OCI-LY1 (cell line): ENCODE measurements around the gene FCRLA.
"Not testable (repeated sequence)": the region's sequence is repeated elsewhere in the genome, so short reads cannot be mapped to it uniquely, and the experiment has no call there.

Experiments
- H2AFZ ChIP-seq: fragments of 200-600 bp; sonication (generic), shearing (Covaris generic); 2 replicates; pipeline ENCODE4 v1.6.0; 2014; ENCODE audit warnings: antibody characterized with exemption, mild to moderate bottlenecking, low read length
- H3F3A ChIP-seq: fragments of 200-600 bp; sonication (generic), shearing (Covaris generic); 2 replicates; pipeline ENCODE4 v1.6.0; 2014; ENCODE audit warnings: mild to moderate bottlenecking, antibody characterized with exemption, low read length, moderate library complexity; ENCODE audit not compliant: insufficient read depth
- H3K27ac ChIP-seq: fragments of 200-600 bp; sonication (generic); 2 replicates; pipeline ENCODE4 v1.5.1; 2014; ENCODE audit warnings: low read length, mixed run types, mild to moderate bottlenecking, low read depth; ENCODE audit not compliant: poor library complexity, severe bottlenecking
- H3K27me3 ChIP-seq: fragments of 200-600 bp; sonication (generic); 2 replicates; pipeline ENCODE4 v1.6.0; 2014; ENCODE audit warnings: antibody characterized with exemption, mild to moderate bottlenecking, low read length, moderate library complexity; ENCODE audit not compliant: insufficient read depth
- H3K36me3 ChIP-seq: fragments of 200-600 bp; sonication (generic); 2 replicates; pipeline ENCODE4 v1.6.1; 2014; ENCODE audit warnings: mild to moderate bottlenecking, antibody characterized with exemption, low read length, moderate library complexity, mixed read lengths; ENCODE audit not compliant: insufficient read depth
- H3K4me1 ChIP-seq: fragments of 200-600 bp; sonication (generic); 2 replicates; pipeline ENCODE4 v1.5.1; 2014; ENCODE audit warnings: mild to moderate bottlenecking, low read length, moderate library complexity; ENCODE audit not compliant: insufficient read depth, severe bottlenecking
- H3K4me2 ChIP-seq: fragments of 200-600 bp; sonication (generic), shearing (Covaris generic); 2 replicates; pipeline ENCODE4 v1.6.1; 2014; ENCODE audit warnings: low read length
- H3K4me3 ChIP-seq: fragments of 200-600 bp; sonication (generic); 2 replicates; pipeline ENCODE4 v1.5.1; 2014; ENCODE audit warnings: low read length, low read depth, mild to moderate bottlenecking, mixed read lengths; ENCODE audit not compliant: poor library complexity, severe bottlenecking
- H3K79me2 ChIP-seq: fragments of 200-600 bp; shearing (Covaris generic); 2 replicates; pipeline ENCODE4 v1.6.1; 2016; ENCODE audit warnings: mixed run types, low read length, mixed read lengths; ENCODE audit not compliant: insufficient read depth
- H3K9ac ChIP-seq: fragments of 200-600 bp; sonication (generic), shearing (Covaris generic); 2 replicates; pipeline ENCODE4 v1.6.1; 2014; ENCODE audit warnings: mild to moderate bottlenecking, low read length, mixed read lengths
- H3K9me2 ChIP-seq: fragments of 200-600 bp; sonication (generic), shearing (Covaris generic); 2 replicates; pipeline ENCODE4 v1.6.1; 2014; ENCODE audit warnings: low read depth, mild to moderate bottlenecking, low read length, mixed read lengths
- H3K9me3 ChIP-seq: fragments of 200-600 bp; shearing (Covaris generic); 2 replicates; pipeline ENCODE4 v1.6.1; 2014; ENCODE audit warnings: low read length, mixed read lengths
- H4K20me1 ChIP-seq: fragments of 200-600 bp; sonication (generic), shearing (Covaris generic); 2 replicates; pipeline ENCODE4 v1.6.0; 2016; ENCODE audit warnings: mild to moderate bottlenecking, low read length; ENCODE audit not compliant: insufficient read depth
- EZH2 ChIP-seq: fragments of 200-600 bp; sonication (generic), shearing (Covaris generic); IDR thresholded peaks from 2 replicates; pipeline ENCODE4 v1.8.0; 2017; ENCODE audit warnings: borderline replicate concordance, mixed run types, mild to moderate bottlenecking, antibody characterized with exemption, low read length, moderate library complexity, mixed read lengths
- TF ChIP-seq, protein P1 (sequence below): fragments of 200-600 bp; sonication (generic), shearing (Covaris generic); IDR thresholded peaks from 2 replicates; pipeline ENCODE4 v1.5.1; 2017; ENCODE audit warnings: mild to moderate bottlenecking, antibody characterized with exemption, low read length, moderate library complexity, mixed read lengths

FCRLA gene

DNA sequence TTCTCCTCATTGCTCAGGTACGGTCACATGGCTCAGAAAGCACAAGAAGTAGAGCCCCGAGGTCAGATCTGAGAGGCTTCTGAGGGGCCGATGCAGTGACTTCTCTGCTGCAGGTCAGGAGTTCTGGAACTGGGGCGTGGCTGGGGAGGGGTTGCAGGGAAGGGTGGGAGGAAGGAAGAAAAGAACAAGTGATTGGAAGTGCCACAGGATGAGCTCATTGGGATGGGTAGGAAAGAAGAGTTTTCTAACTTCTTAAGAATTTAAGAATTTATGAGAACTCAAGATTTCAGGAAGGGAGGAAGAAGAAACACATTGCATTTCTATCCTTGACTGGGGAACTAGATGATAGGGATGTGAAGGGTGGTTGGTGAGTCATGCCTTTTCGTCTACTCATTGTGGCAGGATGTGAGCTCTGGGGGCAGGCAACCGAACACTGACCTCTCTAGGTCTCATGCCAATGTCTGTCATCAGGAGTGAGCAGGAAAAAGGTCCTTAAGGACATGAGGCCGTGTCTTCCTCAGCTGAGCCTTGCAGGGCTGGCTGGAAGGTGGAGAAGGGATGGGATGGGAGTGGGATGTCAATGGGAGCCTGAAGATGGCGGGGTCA is 14.8 kb downstream of the FCRLA start:
- Histone ChIP-seq H4K20me1 (no peaks in the 10 kb centered on the region), H3K9me2 (no peaks in the 10 kb centered on the region), H3K27me3 (no peaks in the 10 kb centered on the region), H3K79me2 (peaks cover 11% of the 10 kb centered on the region; the same call in 1 of the 2 replicates), H3K4me2 (peak overlapping the region; percentile 85), H3K4me1 (peaks cover 93% of the 10 kb centered on the region), H2AFZ (no peak overlapping the region), H3K9ac (peak overlapping the region; percentile 69), H3F3A (0 out of 2 replicates have a peak, but pooled peaks cover 3% of the 10 kb centered on the region), H3K36me3 (peaks cover 12% of the 10 kb centered on the region; the same call in 1 of the 2 replicates), H3K4me3 (peak overlapping the region; percentile 78), H3K27ac (peak overlapping the region; percentile 92), H3K9me3 (no peaks in the 10 kb centered on the region)
- no peak for TF ChIP-seq EZH2
- TF ChIP-seq, protein P1, sequence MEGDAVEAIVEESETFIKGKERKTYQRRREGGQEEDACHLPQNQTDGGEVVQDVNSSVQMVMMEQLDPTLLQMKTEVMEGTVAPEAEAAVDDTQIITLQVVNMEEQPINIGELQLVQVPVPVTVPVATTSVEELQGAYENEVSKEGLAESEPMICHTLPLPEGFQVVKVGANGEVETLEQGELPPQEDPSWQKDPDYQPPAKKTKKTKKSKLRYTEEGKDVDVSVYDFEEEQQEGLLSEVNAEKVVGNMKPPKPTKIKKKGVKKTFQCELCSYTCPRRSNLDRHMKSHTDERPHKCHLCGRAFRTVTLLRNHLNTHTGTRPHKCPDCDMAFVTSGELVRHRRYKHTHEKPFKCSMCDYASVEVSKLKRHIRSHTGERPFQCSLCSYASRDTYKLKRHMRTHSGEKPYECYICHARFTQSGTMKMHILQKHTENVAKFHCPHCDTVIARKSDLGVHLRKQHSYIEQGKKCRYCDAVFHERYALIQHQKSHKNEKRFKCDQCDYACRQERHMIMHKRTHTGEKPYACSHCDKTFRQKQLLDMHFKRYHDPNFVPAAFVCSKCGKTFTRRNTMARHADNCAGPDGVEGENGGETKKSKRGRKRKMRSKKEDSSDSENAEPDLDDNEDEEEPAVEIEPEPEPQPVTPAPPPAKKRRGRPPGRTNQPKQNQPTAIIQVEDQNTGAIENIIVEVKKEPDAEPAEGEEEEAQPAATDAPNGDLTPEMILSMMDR: no peak

DNA sequence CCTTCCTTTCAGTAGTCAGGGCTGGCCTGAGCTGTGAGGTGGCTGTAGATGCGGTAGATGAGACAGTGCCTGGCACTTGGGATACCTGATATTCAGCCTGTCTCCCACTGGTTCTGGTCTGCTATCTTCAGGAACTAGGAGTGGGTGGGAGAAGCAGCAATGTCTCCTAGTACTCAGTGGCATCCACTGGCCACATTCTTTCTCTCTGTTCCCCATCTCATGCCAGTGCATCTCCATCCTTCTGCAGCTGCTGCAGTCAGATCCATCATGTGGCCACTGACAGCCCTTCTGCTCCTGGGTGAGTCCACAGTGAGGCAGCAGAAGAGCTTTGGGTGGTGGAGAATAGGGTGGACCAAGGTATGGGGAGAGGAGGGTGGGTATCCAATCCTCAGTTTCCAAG is 15.4 kb downstream of the FCRLA start:
- Histone ChIP-seq H3F3A (0 out of 2 replicates have a peak, but pooled peaks cover 3% of the 10 kb centered on the region), H3K4me2 (peak overlapping the region; percentile 85), H3K9me2 (no peaks in the 10 kb centered on the region), H3K79me2 (peaks cover 11% of the 10 kb centered on the region; the same call in 1 of the 2 replicates), H2AFZ (no peak overlapping the region), H3K4me1 (peaks cover 91% of the 10 kb centered on the region), H3K9ac (peak overlapping the region; percentile 69), H4K20me1 (no peaks in the 10 kb centered on the region), H3K27me3 (no peaks in the 10 kb centered on the region), H3K36me3 (peaks cover 12% of the 10 kb centered on the region; the same call in 1 of the 2 replicates), H3K4me3 (peak overlapping the region; percentile 78), H3K9me3 (no peaks in the 10 kb centered on the region), H3K27ac (peak overlapping the region; percentile 92)
- TF ChIP-seq EZH2: no peak
- TF ChIP-seq, protein P1: no peak

DNA sequence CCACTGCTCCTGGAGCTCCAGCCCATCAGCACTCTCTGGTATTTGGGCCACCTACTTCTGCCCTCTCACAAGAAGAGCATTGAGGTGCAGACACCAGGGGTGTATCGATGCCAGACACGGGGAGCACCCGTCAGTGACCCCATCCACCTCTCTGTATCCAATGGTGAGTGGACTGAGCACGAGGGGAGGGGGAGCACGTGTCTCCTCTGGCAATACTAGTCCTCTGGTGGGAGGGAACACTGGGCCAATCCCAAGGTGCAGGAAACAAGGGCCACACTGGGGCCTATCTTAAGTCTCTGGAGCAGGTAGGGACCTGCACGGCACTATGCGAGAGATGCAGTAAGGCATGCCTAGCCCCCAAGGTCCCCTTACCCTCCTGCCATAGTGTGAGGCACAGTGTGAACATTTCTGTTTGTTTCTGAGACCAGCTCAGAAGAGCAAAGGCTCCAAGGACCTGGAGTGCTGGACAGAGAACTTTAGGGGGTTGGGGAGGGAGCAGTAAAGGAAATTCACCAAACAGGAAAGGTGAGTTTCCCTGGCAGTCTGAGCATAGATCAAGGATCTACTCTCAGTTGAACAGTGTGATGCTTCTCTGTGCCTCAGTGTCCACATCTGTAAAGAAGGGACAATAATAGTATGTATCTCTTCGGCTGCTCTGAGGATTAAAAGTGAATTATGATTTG is 16.6 kb downstream of the FCRLA start:
- Histone ChIP-seq H3K9me3 (no peaks in the 10 kb centered on the region), H3K27me3 (no peaks in the 10 kb centered on the region), H3K4me2 (peak overlapping the region; percentile 85), H3K27ac (peak overlapping the region; percentile 82), H4K20me1 (no peaks in the 10 kb centered on the region), H3F3A (0 out of 2 replicates have a peak, but pooled peaks cover 3% of the 10 kb centered on the region), H3K4me3 (peak overlapping the region; percentile 78), H3K9me2 (no peaks in the 10 kb centered on the region), H3K9ac (peak overlapping the region; percentile 69; the same call in 1 of the 2 replicates), H2AFZ (no peak overlapping the region), H3K4me1 (peaks cover 91% of the 10 kb centered on the region), H3K79me2 (peaks cover 11% of the 10 kb centered on the region; the same call in 1 of the 2 replicates), H3K36me3 (peaks cover 12% of the 10 kb centered on the region; the same call in 1 of the 2 replicates)
- TF ChIP-seq, protein P1: no peak
- TF ChIP-seq EZH2: no peak

DNA sequence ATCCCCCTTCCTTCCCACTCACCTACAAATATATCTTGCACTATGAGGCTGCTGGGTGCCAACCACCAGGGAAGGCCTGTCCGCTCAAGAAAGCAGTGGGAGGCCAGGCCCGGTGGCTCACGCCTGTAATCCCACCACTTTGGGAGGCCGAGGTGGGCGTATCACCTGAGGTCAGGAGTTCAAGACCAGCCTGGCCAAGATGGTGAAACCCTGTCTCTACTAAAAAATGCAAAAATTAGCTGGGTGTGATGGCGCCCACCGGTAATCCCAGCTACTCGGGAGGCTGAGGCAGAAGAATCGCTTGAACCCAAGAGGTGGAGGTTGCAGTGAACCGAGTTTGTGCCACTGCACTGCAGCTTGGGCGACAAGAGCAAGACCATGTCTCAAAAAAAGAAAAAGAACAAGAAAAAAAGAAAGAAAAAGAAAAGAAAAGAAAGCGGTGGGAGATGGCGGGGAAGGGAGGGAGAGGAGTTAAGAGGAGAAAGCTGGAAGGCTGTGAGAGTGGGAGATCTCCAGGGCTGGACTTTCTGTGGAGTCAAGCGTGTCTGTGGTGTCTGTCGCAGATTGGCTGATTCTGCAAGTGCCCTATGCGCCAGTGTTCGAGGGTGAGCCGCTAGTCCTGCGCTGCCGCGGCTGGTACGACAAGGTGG is 18.4 kb downstream of the FCRLA start:
- peak overlapping the region; percentile 78 for H3K4me3 ChIP-seq
- H3F3A ChIP-seq, H3K9me3 ChIP-seq, H2AFZ ChIP-seq, H3K27me3 ChIP-seq, H3K9me2 ChIP-seq, H4K20me1 ChIP-seq: not testable (repeated sequence)
- peak overlapping the region; percentile 85 for H3K4me2 ChIP-seq
- H3K4me1 ChIP-seq: peaks cover 75% of the 10 kb centered on the region
- H3K36me3 ChIP-seq: peaks cover 12% of the 10 kb centered on the region; the same call in 1 of the 2 replicates
- peaks cover 11% of the 10 kb centered on the region; the same call in 1 of the 2 replicates for H3K79me2 ChIP-seq
- peak overlapping the region; percentile 91 for H3K9ac ChIP-seq
- H3K27ac ChIP-seq: peak overlapping the region; percentile 82
